Lung (tissue), 12 donors: ENCODE measurements around the gene CREG1. TPM values are rescaled to one million over a fixed set of nuclear protein-coding genes. Genes with fewer than 3 reads are reported as not detected.
A peak's percentile ranks its signal among the peaks of the same experiment; 100 is the strongest.

Experiments used
- ATAC-seq: fragments of 200-7000 bp; cut with Tn5 transposase; one replicate; pipeline ENCODE4 v1.9.1; 2020; ENCODE audit warnings: moderate number of reproducible peaks; ENCODE audit not compliant: insufficient read depth, low FRiP score
- DNase-seq, 3 donors: peaks; one replicate each; pipeline ENCODE4 v3.0.0-alpha.2; 2013 to 2017
- H3K27ac ChIP-seq, 2 donors: one replicate each; pipeline ENCODE4 v1.5.1; 2013; ENCODE audit warnings: mild to moderate bottlenecking in 2 of 2, moderate library complexity in 2 of 2, control low read depth in 1 of 2, inconsistent platforms in 1 of 2, low read depth in 1 of 2, low read length in 1 of 2
- H3K27me3 ChIP-seq, 3 donors: one replicate each; pipeline ENCODE4 v1.5.1; 2013; ENCODE audit warnings: low read length in 2 of 3; ENCODE audit not compliant: control insufficient read depth in 3 of 3, insufficient read depth in 3 of 3
- H3K36me3 ChIP-seq, 4 donors: one replicate each; pipeline ENCODE4 v1.5.1; 2013; ENCODE audit warnings: low read length in 4 of 4, mild to moderate bottlenecking in 1 of 4, moderate library complexity in 1 of 4; ENCODE audit not compliant: control insufficient read depth in 4 of 4, insufficient read depth in 4 of 4
- H3K4me1 ChIP-seq, 5 donors: one replicate each; pipeline ENCODE4 v1.5.1; 2013; ENCODE audit warnings: low read length in 5 of 5, mild to moderate bottlenecking in 2 of 5, moderate library complexity in 1 of 5; ENCODE audit not compliant: control insufficient read depth in 5 of 5, insufficient read depth in 5 of 5
- H3K4me3 ChIP-seq: one replicate; pipeline ENCODE4 v1.5.1; 2013; ENCODE audit warnings: mild to moderate bottlenecking, control low read depth, moderate library complexity
- H3K9ac ChIP-seq, 2 donors: one replicate each; pipeline ENCODE4 v1.5.1; 2013; ENCODE audit warnings: low read length in 2 of 2, control low read depth in 1 of 2; ENCODE audit not compliant: insufficient read depth in 1 of 2
- H3K9me3 ChIP-seq, 4 donors: one replicate each; pipeline ENCODE4 v1.5.1; 2013; ENCODE audit warnings: low read length in 3 of 4, mild to moderate bottlenecking in 1 of 4, moderate library complexity in 1 of 4; ENCODE audit not compliant: control insufficient read depth in 4 of 4, insufficient read depth in 3 of 4
- CTCF ChIP-seq: IDR thresholded peaks from 2 replicates; pipeline ENCODE4 v1.5.1; 2012; ENCODE audit warnings: mild to moderate bottlenecking; ENCODE audit errors: control extremely low read depth, extremely low read depth
- WGBS, 2 donors: extraction: QIAGEN DNeasy Blood & Tissue Kit; methylation state at CpG; one replicate each; pipeline ENCODE4 v1.1.7; 2013; 5-methylcytosine and 5-hydroxymethylcytosine counted together
- polyA plus RNA-seq, 2 donors: library from polyadenylated mRNA; stranded (reverse); fragments of 200-250 nt; gene quantifications; one replicate each; pipeline ENCODE4 v1.2.1, GENCODE V29; 2013
- total RNA-seq, 2 donors: library from RNA; depleted of rRNA in 1 of 2; stranded (reverse); fragments of >200 nt in 1 of 2; gene quantifications; one replicate each; pipeline ENCODE4 v1.2.1, GENCODE V29; 2014 to 2021
- donor health status: control.
- donor health status: control.
- donor health status: Bipolar disorder and iron deficiency.
- donor health status: healthy.
- donor health status: DM: yes; HTN: yes; CAD: no.

CREG1 gene
- total and polyA plus RNA-seq, 4 donors, result 93.8 to 159 (median 116) TPM

DNA sequence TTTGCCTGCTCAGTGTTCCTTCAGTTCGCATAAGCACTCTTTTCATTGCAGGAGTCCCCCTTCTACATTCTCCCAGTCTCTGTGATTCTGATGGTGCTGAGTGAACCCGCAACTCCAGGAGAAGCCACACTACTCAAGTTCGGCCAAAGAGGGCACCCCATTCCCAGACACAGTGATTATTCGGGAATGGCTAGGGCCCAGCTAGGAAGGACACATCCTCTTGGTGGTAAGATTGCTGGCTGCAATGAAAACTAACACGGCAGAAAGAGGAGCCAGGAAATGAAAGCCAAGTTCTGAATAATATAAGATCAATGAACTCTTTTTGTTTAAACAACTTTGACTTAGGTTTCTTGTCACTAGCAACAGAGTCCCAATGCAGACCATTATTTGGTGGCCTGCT lies 14.9 kb downstream of the CREG1 start:
- Histone ChIP-seq H3K27me3 (no peaks in the 10 kb centered on the region), H3K9me3 (no peaks in the 10 kb centered on the region), H3K4me1 (peaks cover 0 to 3% (median under 1%) of the 10 kb centered on the region in 5 donors), H3K4me3 (no peak overlapping the region), H3K36me3 (peaks cover 0 to 4% (median 3%) of the 10 kb centered on the region in 4 donors), H3K27ac (no peak overlapping the region), H3K9ac (no peak overlapping the region)
- TF ChIP-seq CTCF, result no peak
- 57 to 68% methylated on average over 5 of the region's 5 CpGs for WGBS, 2 donors
- DNase-seq, result peak in 2 of 3 donors; percentile 38 to 40
- ATAC-seq, result no peak

- H3K9me3 ChIP-seq, result no peaks in the 10 kb centered on the region
- H3K4me1 ChIP-seq, result peaks cover 0 to 7% (median 0%) of the 10 kb centered on the region in 5 donors
- ATAC-seq, result peak; percentile 71
- TF ChIP-seq CTCF, result peak; percentile 79
- H3K9ac ChIP-seq, result no peak overlapping the region
- WGBS, 2 donors, result 14 to 16% methylated on average over 8 of the region's 8 CpGs
- no peaks in the 10 kb centered on the region for H3K27me3 ChIP-seq
- no peak overlapping the region for H3K27ac ChIP-seq
- peak; percentile 78 to 81 (median 79) for DNase-seq
- no peak overlapping the region for H3K4me3 ChIP-seq
- no peaks in the 10 kb centered on the region for H3K36me3 ChIP-seq
Measured at GRCh38 chr1:167533851-167534300, 19.7 kb downstream of the CREG1 start.

DNA sequence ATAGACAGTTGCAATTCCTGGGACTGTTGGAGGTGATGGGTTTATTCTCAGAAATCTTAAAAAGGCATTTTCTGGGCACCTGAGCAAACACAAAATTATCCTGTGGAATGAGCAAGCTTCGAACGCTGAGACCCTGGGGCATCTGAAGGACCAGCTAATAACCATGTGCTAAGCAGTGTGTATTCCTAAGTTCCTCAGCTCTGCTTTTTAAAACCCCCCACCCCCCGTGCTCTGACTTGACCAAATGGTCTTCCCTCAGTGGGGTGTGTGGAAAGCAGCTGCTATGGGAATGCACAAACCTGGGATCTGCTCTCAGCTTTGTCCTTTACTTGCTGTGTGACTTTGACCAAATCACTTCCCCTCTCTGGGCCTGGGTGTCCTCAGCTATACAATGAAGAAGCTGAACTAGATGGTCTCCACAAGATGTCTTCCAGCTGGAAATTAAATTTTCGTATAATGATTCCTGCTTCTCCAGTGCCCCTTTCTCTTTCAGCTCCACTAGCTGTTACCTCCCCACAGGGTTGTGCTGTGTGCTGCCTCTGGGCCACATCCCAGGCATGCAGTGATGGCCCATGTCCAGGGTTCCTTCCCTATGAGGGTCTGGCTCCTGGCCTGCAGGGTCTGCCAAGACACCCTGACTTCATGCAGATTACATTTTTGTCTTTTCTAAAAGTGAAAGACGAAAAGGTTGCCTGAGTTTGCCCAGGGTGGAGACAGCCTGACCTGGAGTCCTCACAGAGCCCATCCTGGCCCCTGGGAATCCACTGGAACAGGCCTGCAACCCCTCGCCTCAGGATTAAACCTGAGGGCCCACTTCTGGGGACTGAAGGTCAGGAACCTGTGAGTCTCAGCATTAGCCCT lies 20.4 kb downstream of the CREG1 start:
- Histone ChIP-seq H3K27me3 (no peaks in the 10 kb centered on the region), H3K9me3 (no peaks in the 10 kb centered on the region), H3K4me1 (peaks cover 0 to 7% (median 0%) of the 10 kb centered on the region in 5 donors), H3K36me3 (no peaks in the 10 kb centered on the region), H3K27ac (peak overlapping the region in 1 of 2 donors; percentile 20), H3K9ac (no peak overlapping the region), H3K4me3 (no peak overlapping the region)
- DNase-seq, result peak in 1 of 3 donors; percentile 32
- WGBS, 2 donors, result 85 to 91% methylated on average over 6 of the region's 6 CpGs
- TF ChIP-seq CTCF, result no peak
- ATAC-seq, result no peak
